ENCODE data around the gene MALAT1. TPM values are rescaled to one million over a fixed set of nuclear protein-coding genes. Genes with fewer than 3 reads are reported as not detected.

MALAT1 gene
- total RNA-seq, 4 donors from 2014 or later, result 1,739 to 13,677 (median 9,435) TPM

DNA sequence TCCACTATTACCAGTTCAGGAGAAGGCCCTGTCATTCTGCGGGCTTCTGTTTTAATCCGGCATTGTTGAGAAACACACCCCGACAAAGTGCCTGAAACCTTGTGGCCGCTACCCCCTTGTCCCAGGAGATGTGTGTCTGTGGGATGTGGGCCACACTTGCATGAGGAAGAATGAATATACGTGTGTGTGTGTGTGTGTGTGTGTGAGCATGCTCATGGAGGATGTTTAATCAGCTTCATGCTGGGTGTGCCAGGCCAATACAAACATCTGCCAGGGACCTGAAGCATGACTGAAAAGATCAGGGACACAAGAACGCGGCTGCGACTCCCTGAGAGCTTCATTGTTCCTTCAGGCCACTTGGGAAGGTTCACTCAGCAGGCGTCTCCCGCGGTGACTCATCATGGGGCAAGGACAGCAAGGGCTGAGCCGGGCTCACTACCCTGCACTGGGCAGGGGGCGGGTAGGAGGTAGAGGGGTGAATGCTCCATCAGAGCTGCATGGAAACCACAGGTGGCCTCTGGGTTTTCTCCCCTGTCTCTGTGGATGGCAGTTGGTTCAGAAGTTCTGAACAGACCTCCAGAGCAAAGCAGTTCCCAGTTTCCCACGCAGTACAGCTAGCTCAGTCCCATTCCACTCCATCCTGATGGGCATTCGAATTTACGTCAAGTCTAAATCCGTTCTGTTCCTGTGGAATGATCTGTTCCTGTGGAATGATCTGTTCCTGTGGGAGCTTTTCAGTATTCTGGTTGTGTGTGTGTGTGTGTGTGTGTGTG is 7.0 kb upstream of the MALAT1 start:
- Histone ChIP-seq H3K36me3 (no peaks in the 10 kb centered on the region), H3K27ac (peak overlapping the region; percentile 95 to 100 (median 97)), H3K4me1 (peaks cover 90 to 98% (median 96%) of the 10 kb centered on the region in 3 donors), H3K27me3 (no peaks in the 10 kb centered on the region), H3K9me3 (no peaks in the 10 kb centered on the region), H3K4me3 (peak overlapping the region in 1 of 4 donors; percentile 9)
- no peak for DNase-seq
- TF ChIP-seq, protein P1, sequence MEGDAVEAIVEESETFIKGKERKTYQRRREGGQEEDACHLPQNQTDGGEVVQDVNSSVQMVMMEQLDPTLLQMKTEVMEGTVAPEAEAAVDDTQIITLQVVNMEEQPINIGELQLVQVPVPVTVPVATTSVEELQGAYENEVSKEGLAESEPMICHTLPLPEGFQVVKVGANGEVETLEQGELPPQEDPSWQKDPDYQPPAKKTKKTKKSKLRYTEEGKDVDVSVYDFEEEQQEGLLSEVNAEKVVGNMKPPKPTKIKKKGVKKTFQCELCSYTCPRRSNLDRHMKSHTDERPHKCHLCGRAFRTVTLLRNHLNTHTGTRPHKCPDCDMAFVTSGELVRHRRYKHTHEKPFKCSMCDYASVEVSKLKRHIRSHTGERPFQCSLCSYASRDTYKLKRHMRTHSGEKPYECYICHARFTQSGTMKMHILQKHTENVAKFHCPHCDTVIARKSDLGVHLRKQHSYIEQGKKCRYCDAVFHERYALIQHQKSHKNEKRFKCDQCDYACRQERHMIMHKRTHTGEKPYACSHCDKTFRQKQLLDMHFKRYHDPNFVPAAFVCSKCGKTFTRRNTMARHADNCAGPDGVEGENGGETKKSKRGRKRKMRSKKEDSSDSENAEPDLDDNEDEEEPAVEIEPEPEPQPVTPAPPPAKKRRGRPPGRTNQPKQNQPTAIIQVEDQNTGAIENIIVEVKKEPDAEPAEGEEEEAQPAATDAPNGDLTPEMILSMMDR (IDR thresholded peaks at IDR 0.05), result no peak
- peak in 3 of 4 donors; percentile 4 to 40 (median 27) for TF ChIP-seq POLR2A (IDR thresholded peaks at IDR 0.05)
- 14 to 19% methylated on average over 12 to 14 of the region's 17 CpGs for WGBS, 2 donors
- intact Hi-C loops (cut with DNase I), result no loop called here

DNA sequence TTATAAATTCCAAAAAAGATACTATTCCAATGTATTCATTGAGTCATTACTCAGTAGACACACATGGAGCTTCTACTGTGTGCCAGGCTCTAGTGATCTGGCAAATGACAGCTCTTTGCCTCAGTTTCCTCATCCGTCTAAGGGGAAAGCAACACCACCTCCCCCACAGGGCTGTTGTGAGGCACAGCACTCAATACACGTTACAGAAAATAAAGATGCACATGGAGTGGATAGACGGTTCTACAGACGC is 6.5 kb upstream of the MALAT1 start:
- H3K4me3 ChIP-seq, result peak overlapping the region in 2 of 4 donors; percentile 19 to 27
- DNase-seq, result no peak
- TF ChIP-seq, protein P1 (IDR thresholded peaks at IDR 0.05), result no peak
- no peak for TF ChIP-seq POLR2A (IDR thresholded peaks at IDR 0.05)
- H3K27me3 ChIP-seq, result no peaks in the 10 kb centered on the region
- H3K4me1 ChIP-seq, result peaks cover 87 to 97% (median 93%) of the 10 kb centered on the region in 3 donors
- no peaks in the 10 kb centered on the region for H3K9me3 ChIP-seq
- intact Hi-C loops (cut with DNase I), result no loop called here
- 18 to 19% methylated on average over 4 of the region's 4 CpGs for WGBS, 2 donors
- peak overlapping the region; percentile 95 to 100 (median 97) for H3K27ac ChIP-seq
- H3K36me3 ChIP-seq, result no peaks in the 10 kb centered on the region

DNA sequence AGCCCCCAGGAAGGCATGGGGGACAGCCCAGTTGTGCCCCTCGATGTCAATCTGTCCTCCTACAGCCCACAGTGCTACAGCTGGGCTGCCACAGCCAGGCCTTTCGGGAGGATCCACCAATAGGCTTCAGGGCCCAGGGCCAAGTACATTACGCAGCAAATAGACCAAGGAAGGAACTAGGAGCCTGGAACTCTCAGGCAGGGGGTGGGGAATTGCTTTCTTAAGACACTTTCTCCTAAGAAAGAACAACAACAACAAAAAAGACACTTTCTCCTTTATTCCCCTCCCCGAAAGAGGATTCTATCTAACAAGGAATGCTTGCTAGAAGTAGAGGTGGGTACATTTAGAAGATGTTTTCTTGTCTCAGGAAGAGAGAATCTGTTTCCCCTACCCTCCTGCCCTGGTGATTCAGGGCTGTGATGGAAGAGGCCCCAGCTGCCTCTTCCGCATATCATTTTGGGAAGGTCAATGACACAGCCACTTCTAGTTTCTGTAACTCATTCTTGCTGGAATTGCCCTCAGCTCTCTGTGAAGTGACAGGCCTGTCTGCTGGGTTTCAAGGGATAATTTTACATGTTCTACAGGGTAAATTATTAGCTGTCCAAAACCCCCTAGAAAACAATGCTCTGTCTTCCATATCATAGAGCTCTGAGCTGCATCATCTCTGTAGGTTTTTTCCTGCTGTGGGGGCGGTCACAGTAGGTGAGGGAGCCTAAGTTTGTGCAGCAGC is 6.0 kb upstream of the MALAT1 start:
- no peak for DNase-seq
- 0 to 11% methylated on average over 4 to 6 of the region's 6 CpGs for WGBS, 2 donors
- TF ChIP-seq, protein P1 (IDR thresholded peaks at IDR 0.05), result no peak
- peak in 2 of 4 donors; percentile 40 to 47 for TF ChIP-seq POLR2A (IDR thresholded peaks at IDR 0.05)
- Histone ChIP-seq H3K27ac (peak overlapping the region; percentile 95 to 100 (median 97)), H3K4me1 (peaks cover 86 to 94% (median 91%) of the 10 kb centered on the region in 3 donors), H3K4me3 (peak overlapping the region in 3 of 4 donors; percentile 0 to 27 (median 19)), H3K9me3 (no peaks in the 10 kb centered on the region), H3K36me3 (no peaks in the 10 kb centered on the region), H3K27me3 (no peaks in the 10 kb centered on the region)
- intact Hi-C loops (cut with DNase I), result no loop called here

DNA sequence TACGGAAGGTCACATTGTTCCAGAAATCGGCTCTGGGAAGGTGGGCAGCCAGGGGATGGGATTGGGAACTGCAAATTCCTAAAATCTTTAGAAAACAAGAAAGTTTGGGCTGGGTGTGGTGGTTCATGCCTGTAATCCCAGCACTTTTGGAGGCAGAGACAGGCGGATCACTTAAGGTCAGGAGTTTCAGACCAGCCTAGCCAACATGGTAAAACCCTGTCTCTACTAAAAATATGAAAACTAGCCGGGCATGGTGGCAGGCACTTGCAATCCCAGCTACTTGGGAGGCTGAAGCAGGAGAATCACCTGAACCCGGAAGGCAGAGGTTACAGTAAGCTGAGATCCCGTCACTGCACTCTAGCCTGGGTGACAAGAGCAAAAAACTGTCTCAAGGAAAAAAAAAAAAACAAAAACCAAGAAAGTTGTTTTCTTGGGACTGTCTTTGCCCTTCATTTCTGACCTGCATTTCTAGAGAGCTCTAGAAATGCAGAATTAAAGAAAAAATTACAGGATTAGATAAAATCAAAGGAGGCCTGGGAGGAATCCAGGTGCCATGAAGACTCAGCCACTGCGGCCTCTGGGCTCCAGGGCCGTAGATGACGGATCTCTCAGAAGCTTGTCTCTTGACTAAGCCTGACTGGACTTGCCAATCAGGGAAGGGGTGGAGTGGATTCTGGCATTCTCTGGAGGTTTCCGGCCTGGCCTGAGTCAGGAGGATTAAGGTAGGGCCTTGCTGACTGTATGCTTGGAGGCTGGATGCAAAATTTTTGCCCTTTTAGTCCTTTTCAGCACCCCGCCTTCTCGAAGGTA is 5.3 kb upstream of the MALAT1 start:
- Histone ChIP-seq H3K27me3 (no peaks in the 10 kb centered on the region), H3K27ac (peak overlapping the region; percentile 95 to 100 (median 97)), H3K4me1 (peaks cover 78 to 87% (median 83%) of the 10 kb centered on the region in 3 donors), H3K4me3 (peak overlapping the region in 3 of 4 donors; percentile 0 to 27 (median 19)), H3K9me3 (no peaks in the 10 kb centered on the region), H3K36me3 (no peaks in the 10 kb centered on the region)
- intact Hi-C loops (cut with DNase I), result no loop called here
- TF ChIP-seq POLR2A (IDR thresholded peaks at IDR 0.05), result peak in 3 of 4 donors; percentile 13 to 58 (median 57)
- TF ChIP-seq, protein P1 (IDR thresholded peaks at IDR 0.05), result no peak
- no peak for DNase-seq
- WGBS, 2 donors, result 18 to 23% methylated on average over 11 to 12 of the region's 12 CpGs

All from esophagus squamous epithelium (tissue), 5 donors.